Naive thymus-derived CD4-positive, alpha-beta T cell (primary cell): Measurements from ENCODE around the gene RELL1. TPM values are rescaled to one million over a fixed set of nuclear protein-coding genes. Genes with fewer than 3 reads are reported as not detected.

ENCODE experiments used
- ATAC-seq: fragments of 150-1000 bp; cut with Tn5 transposase; 2 replicates; pipeline ENCODE4 v1.10.0; 2021; ENCODE audit warnings: mild to moderate bottlenecking, moderate library complexity
- CTCF ChIA-PET: fragments of 350-600 bp; sonication (Branson Sonifier 250); formaldehyde crosslinking; loops from one replicate; lab custom pipeline; 2021; ENCODE audit warnings: antibody characterized with exemption; lab: Charles Lee
- POLR2A ChIA-PET: fragments of 350-600 bp; sonication (Branson Sonifier 250); formaldehyde crosslinking; loops from one replicate; lab custom pipeline; 2021; ENCODE audit warnings: antibody characterized with exemption, inconsistent platforms; lab: Charles Lee
- DNase-seq, 9 donors: peaks; one replicate each; pipeline versions ENCODE4 v3.0.0 to v3.0.0-alpha.2; 2020 to 2022; ENCODE audit warnings: mixed read lengths in 1 of 9
- H3K27ac ChIP-seq: one replicate; pipeline ENCODE4 v1.7.0; 2013; ENCODE audit warnings: mild to moderate bottlenecking, low read depth, low read length, moderate library complexity
- H3K27me3 ChIP-seq, 2 donors: one replicate each; pipeline ENCODE4 v1.7.0; 2013; ENCODE audit warnings: low read length in 2 of 2, mild to moderate bottlenecking in 2 of 2, moderate library complexity in 2 of 2; ENCODE audit not compliant: control insufficient read depth in 2 of 2, insufficient read depth in 2 of 2
- H3K36me3 ChIP-seq, 3 experiments: 1 replicate in 2 of 3; 2 replicates in 1 of 3; pipeline ENCODE4 v1.7.0; 2013; ENCODE audit warnings: low read length in 3 of 3, mild to moderate bottlenecking in 3 of 3, moderate library complexity in 1 of 3; ENCODE audit not compliant: insufficient read depth in 3 of 3, control insufficient read depth in 2 of 3
- H3K4me1 ChIP-seq, 2 donors: one replicate each; pipeline ENCODE4 v1.7.0; 2013; ENCODE audit warnings: low read length in 2 of 2, mild to moderate bottlenecking in 2 of 2, moderate library complexity in 1 of 2; ENCODE audit not compliant: control insufficient read depth in 2 of 2, insufficient read depth in 2 of 2
- H3K4me3 ChIP-seq: 2 replicates; pipeline ENCODE4 v1.7.0; 2013; ENCODE audit warnings: mild to moderate bottlenecking, low read length
- H3K9me3 ChIP-seq, 3 experiments: 1 replicate in 2 of 3; 2 replicates in 1 of 3; pipeline ENCODE4 v1.7.0; 2013; ENCODE audit warnings: low read length in 3 of 3; ENCODE audit not compliant: control insufficient read depth in 2 of 3
- H3K27ac Mint-ChIP-seq, 9 donors: one replicate each; pipeline ENCODE4 v1.8.0; 2020 to 2022; ENCODE audit warnings: mixed read lengths in 9 of 9, mild to moderate bottlenecking in 8 of 9, moderate library complexity in 5 of 9, inconsistent platforms in 2 of 9
- H3K27me3 Mint-ChIP-seq, 5 donors: one replicate each; pipeline ENCODE4 v1.8.0; 2021 to 2022; ENCODE audit warnings: mixed read lengths in 5 of 5, mild to moderate bottlenecking in 1 of 5
- H3K36me3 Mint-ChIP-seq, 5 donors: one replicate each; pipeline ENCODE4 v1.8.0; 2020 to 2022; ENCODE audit warnings: mixed read lengths in 5 of 5, mild to moderate bottlenecking in 3 of 5, inconsistent platforms in 1 of 5
- H3K4me1 Mint-ChIP-seq, 7 donors: one replicate each; pipeline ENCODE4 v1.8.0; 2020 to 2022; ENCODE audit warnings: mixed read lengths in 7 of 7, mild to moderate bottlenecking in 3 of 7, inconsistent platforms in 1 of 7
- H3K4me3 Mint-ChIP-seq, 10 donors: one replicate each; pipeline ENCODE4 v1.8.0; 2020 to 2022; ENCODE audit warnings: mild to moderate bottlenecking in 10 of 10, mixed read lengths in 10 of 10, moderate library complexity in 6 of 10, inconsistent platforms in 2 of 10
- H3K9me3 Mint-ChIP-seq, 11 donors: one replicate each; pipeline ENCODE4 v1.8.0; 2020 to 2022; ENCODE audit warnings: mixed read lengths in 11 of 11, mild to moderate bottlenecking in 4 of 11, inconsistent platforms in 1 of 11, moderate library complexity in 1 of 11
- intact Hi-C, 2 donors: fragments of 100-400 bp; cut with micrococcal nuclease; formaldehyde crosslinking; loops; one replicate each; pipeline ENCODE4 v1.15.1; 2023
- polyA plus RNA-seq, 2 donors: library from polyadenylated mRNA; unstranded; fragments of 300-500 nt; fragmentation: Illumina TruSeq; gene quantifications; one replicate each; pipeline ENCODE4 v1.2.3, GENCODE V29; 2021
- total RNA-seq, 6 experiments: library from RNA in 5 of 6; stranded (reverse) in 5 of 6; gene quantifications; 1 replicate in 5 of 6; 2 replicates in 1 of 6; pipeline ENCODE4 v1.2.3 and lab custom pipeline; 2021 to 2026

RELL1 gene
- total and polyA plus RNA-seq, 7 experiments from 2014 or later = 4.8 to 35.2 (median 27.1) TPM

- intact Hi-C loops = no loop called here
- CTCF ChIA-PET = no interaction called here
- no peaks in the 10 kb centered on the region for H3K9me3 ChIP-seq
- H3K27me3 ChIP-seq = no peaks in the 10 kb centered on the region
- H3K4me1 Mint-ChIP-seq = peaks cover 0 to 7% (median 0%) of the 10 kb centered on the region in 7 donors
- no peak overlapping the region for H3K4me3 ChIP-seq
- H3K4me3 Mint-ChIP-seq = no peak overlapping the region
- no peak overlapping the region for H3K27ac ChIP-seq
- ATAC-seq = no peak
- peaks cover 0 to 36% (median 13%) of the 10 kb centered on the region in 3 experiments for H3K36me3 ChIP-seq
- POLR2A ChIA-PET = no interaction called here
- no peak overlapping the region for H3K27ac Mint-ChIP-seq
- H3K27me3 Mint-ChIP-seq = no peaks in the 10 kb centered on the region
- DNase-seq = no peak
- H3K4me1 ChIP-seq = no peaks in the 10 kb centered on the region
- peaks cover 24 to 68% (median 45%) of the 10 kb centered on the region in 5 donors for H3K36me3 Mint-ChIP-seq
- no peaks in the 10 kb centered on the region for H3K9me3 Mint-ChIP-seq
Observed at GRCh38 chr4:37631551-37631950, 54.6 kb downstream of the RELL1 start.

- H3K9me3 ChIP-seq = no peaks in the 10 kb centered on the region
- no peaks in the 10 kb centered on the region for H3K4me1 ChIP-seq
- Mint-ChIP-seq H3K36me3 (peaks cover 20 to 69% (median 43%) of the 10 kb centered on the region in 5 donors), H3K9me3 (no peaks in the 10 kb centered on the region), H3K27me3 (no peaks in the 10 kb centered on the region), H3K4me3 (no peak overlapping the region), H3K27ac (peak overlapping the region in 3 of 9 donors; percentile 16 to 52 (median 50)), H3K4me1 (peaks cover 0 to 7% (median 0%) of the 10 kb centered on the region in 7 donors)
- ChIA-PET CTCF (no interaction called here), POLR2A (no interaction called here)
- intact Hi-C loops = no loop called here
- no peak overlapping the region for H3K4me3 ChIP-seq
- no peak for ATAC-seq
- H3K27me3 ChIP-seq = no peaks in the 10 kb centered on the region
- no peak for DNase-seq
- H3K27ac ChIP-seq = no peak overlapping the region
- H3K36me3 ChIP-seq = peaks cover 0 to 36% (median 8%) of the 10 kb centered on the region in 3 experiments
Observed at GRCh38 chr4:37629713-37630112, 56.5 kb downstream of the RELL1 start.

DNA sequence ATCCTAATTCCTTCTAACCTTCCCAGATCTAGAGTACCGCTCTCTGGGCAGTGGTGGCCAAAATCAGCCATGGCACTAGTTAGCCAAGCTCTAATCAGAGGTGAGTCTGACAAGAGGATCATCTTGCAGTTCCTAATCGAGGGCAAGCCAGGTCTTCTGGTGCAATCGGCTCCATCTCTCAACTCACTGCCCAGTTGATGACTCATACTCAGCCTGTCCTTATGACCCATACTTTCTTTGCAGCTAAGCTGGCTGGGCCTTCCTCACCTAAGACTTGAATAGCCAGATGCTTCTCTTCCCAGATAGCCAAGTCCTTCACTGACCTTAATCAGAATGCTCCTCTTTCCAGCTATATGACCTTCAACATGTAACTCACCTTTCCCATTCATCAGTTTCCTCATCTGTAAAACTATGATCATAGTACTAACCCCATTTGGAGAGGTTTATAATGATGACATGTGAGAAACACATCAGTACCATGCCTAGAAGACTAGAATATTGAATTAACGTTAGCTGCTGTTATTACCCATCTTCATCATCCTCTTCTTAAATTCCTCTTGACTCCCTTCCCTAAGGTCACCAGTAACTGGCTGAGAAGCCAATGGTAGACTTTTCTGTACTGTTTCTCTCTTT lies 57.1 kb downstream of the RELL1 start:
- H3K27me3 Mint-ChIP-seq = no peaks in the 10 kb centered on the region
- Histone ChIP-seq H3K4me3 (no peak overlapping the region), H3K36me3 (peaks cover 0 to 34% (median 8%) of the 10 kb centered on the region in 3 experiments), H3K4me1 (no peaks in the 10 kb centered on the region), H3K9me3 (no peaks in the 10 kb centered on the region), H3K27me3 (no peaks in the 10 kb centered on the region), H3K27ac (no peak overlapping the region)
- H3K27ac Mint-ChIP-seq = peak overlapping the region in 4 of 9 donors; percentile 9 to 52 (median 33)
- POLR2A ChIA-PET = no interaction called here
- ATAC-seq (peak; percentile 42), DNase-seq (no peak)
- H3K4me3 Mint-ChIP-seq = no peak overlapping the region
- peaks cover 17 to 62% (median 37%) of the 10 kb centered on the region in 5 donors for H3K36me3 Mint-ChIP-seq
- intact Hi-C loops = no loop called here
- no peaks in the 10 kb centered on the region for H3K9me3 Mint-ChIP-seq
- H3K4me1 Mint-ChIP-seq = peaks cover 0 to 7% (median 0%) of the 10 kb centered on the region in 7 donors
- CTCF ChIA-PET = interaction anchor here (0.7 kb wide), 1 partner anchor 16 kb away, joined by 3 read pairs; no protein-coding TSS in a partner anchor

DNA sequence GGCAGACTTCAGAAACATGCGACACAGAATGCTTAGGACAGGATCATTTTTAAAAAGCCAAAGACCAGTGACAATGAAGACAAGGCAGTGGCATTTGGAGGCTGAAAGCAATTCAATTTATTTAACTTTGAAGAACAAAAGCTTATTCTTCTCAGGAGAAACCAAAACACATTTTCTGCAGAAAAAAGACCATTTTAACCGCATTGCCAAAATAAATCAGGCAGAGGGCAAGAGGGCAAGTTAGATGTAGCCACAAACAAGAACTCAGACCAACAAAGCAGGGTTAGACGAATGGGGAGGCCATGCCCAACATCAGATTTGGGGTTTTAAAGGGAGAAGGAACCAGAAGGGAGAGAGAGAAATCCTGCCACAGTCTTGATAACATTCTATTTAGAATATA lies 58.9 kb downstream of the RELL1 start:
- Histone ChIP-seq H3K9me3 (no peaks in the 10 kb centered on the region), H3K4me1 (no peaks in the 10 kb centered on the region), H3K27me3 (no peaks in the 10 kb centered on the region), H3K27ac (no peak overlapping the region), H3K4me3 (no peak overlapping the region), H3K36me3 (peaks cover 0 to 26% (median 8%) of the 10 kb centered on the region in 3 experiments)
- Mint-ChIP-seq H3K4me3 (no peak overlapping the region), H3K4me1 (peaks cover 0 to 3% (median 0%) of the 10 kb centered on the region in 7 donors), H3K36me3 (peaks cover 12 to 64% (median 43%) of the 10 kb centered on the region in 5 donors), H3K9me3 (no peaks in the 10 kb centered on the region), H3K27me3 (no peaks in the 10 kb centered on the region), H3K27ac (peak overlapping the region in 1 of 9 donors; percentile 4)
- DNase-seq = no peak
- intact Hi-C loops = no loop called here
- CTCF ChIA-PET = no interaction called here
- ATAC-seq = no peak
- POLR2A ChIA-PET = no interaction called here

GRCh38 chr4:37625499-37625898 lies 60.7 kb downstream of the RELL1 start:
- H3K27ac Mint-ChIP-seq = no peak overlapping the region
- no peak overlapping the region for H3K4me3 Mint-ChIP-seq
- ChIA-PET POLR2A (no interaction called here), CTCF (no interaction called here)
- Histone ChIP-seq H3K4me1 (no peaks in the 10 kb centered on the region), H3K4me3 (no peak overlapping the region), H3K36me3 (peaks cover 0 to 11% (median 0%) of the 10 kb centered on the region in 3 experiments), H3K9me3 (no peaks in the 10 kb centered on the region), H3K27me3 (no peaks in the 10 kb centered on the region), H3K27ac (no peak overlapping the region)
- peaks cover 0 to 3% (median 0%) of the 10 kb centered on the region in 7 donors for H3K4me1 Mint-ChIP-seq
- no peaks in the 10 kb centered on the region for H3K9me3 Mint-ChIP-seq
- no peaks in the 10 kb centered on the region for H3K27me3 Mint-ChIP-seq
- intact Hi-C loops = no loop called here
- DNase-seq (no peak), ATAC-seq (no peak)
- peaks cover 12 to 61% (median 36%) of the 10 kb centered on the region in 5 donors for H3K36me3 Mint-ChIP-seq

DNA sequence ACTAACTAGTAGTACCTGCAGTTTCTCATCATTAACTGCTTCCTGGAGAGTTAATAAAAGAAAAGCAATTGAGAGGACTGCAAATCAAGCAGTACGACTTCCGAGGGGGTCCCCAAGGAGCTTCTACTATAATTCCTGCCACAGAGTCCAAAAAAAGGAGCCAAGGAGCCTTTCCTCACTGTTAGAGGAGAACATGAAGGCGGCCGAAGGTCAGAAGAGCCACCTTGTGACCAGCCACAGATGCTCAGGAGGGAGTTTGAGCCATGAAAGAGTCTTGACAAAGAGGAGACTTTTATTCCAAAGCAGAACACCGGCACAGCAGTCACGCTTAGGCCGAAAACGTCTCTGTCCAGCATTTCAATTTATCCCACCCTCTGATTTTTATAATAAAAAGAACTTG lies 62.2 kb downstream of the RELL1 start:
- no peak for DNase-seq
- no peak overlapping the region for H3K4me3 ChIP-seq
- H3K4me1 Mint-ChIP-seq = peaks cover 0 to under 1% (median 0%) of the 10 kb centered on the region in 7 donors
- no peak overlapping the region for H3K27ac ChIP-seq
- no peaks in the 10 kb centered on the region for H3K9me3 ChIP-seq
- H3K27me3 Mint-ChIP-seq = no peaks in the 10 kb centered on the region
- POLR2A ChIA-PET = no interaction called here
- CTCF ChIA-PET = no interaction called here
- H3K4me1 ChIP-seq = no peaks in the 10 kb centered on the region
- no peaks in the 10 kb centered on the region for H3K27me3 ChIP-seq
- peak overlapping the region in 1 of 9 donors; percentile 26 for H3K27ac Mint-ChIP-seq
- H3K9me3 Mint-ChIP-seq = no peaks in the 10 kb centered on the region
- no peak overlapping the region for H3K4me3 Mint-ChIP-seq
- intact Hi-C loops = no loop called here
- peaks cover 0 to 2% (median 0%) of the 10 kb centered on the region in 3 experiments for H3K36me3 ChIP-seq
- no peak for ATAC-seq
- H3K36me3 Mint-ChIP-seq = peaks cover 4 to 48% (median 24%) of the 10 kb centered on the region in 5 donors

- ATAC-seq (no peak), DNase-seq (no peak)
- peaks cover 0 to 42% (median 23%) of the 10 kb centered on the region in 5 donors for H3K36me3 Mint-ChIP-seq
- no peaks in the 10 kb centered on the region for H3K4me1 Mint-ChIP-seq
- no peaks in the 10 kb centered on the region for H3K27me3 Mint-ChIP-seq
- H3K27ac ChIP-seq = no peak overlapping the region
- H3K27me3 ChIP-seq = no peaks in the 10 kb centered on the region
- intact Hi-C loops = no loop called here
- no peak overlapping the region for H3K27ac Mint-ChIP-seq
- H3K4me3 Mint-ChIP-seq = no peak overlapping the region
- H3K9me3 Mint-ChIP-seq = no peaks in the 10 kb centered on the region
- H3K4me1 ChIP-seq = no peaks in the 10 kb centered on the region
- H3K4me3 ChIP-seq = no peak overlapping the region
- H3K9me3 ChIP-seq = no peaks in the 10 kb centered on the region
- no peaks in the 10 kb centered on the region for H3K36me3 ChIP-seq
- POLR2A ChIA-PET = no interaction called here
- CTCF ChIA-PET = interaction anchor here (1.2 kb wide), 1 partner anchor 19 kb away, joined by 3 read pairs; no protein-coding TSS in a partner anchor
Observed at GRCh38 chr4:37623125-37623524, 63.1 kb downstream of the RELL1 start.
